Panc1 (cell line): ENCODE measurements around the gene DDX10. TPM values are rescaled to one million over a fixed set of nuclear protein-coding genes. Genes with fewer than 3 reads are reported as not detected.

Experiments used
- ATAC-seq: fragments of 200-7000 bp; cut with Tn5 transposase; 2 replicates; pipeline ENCODE4 v1.9.1; 2020; ENCODE audit warnings: mild to moderate bottlenecking, moderate library complexity
- BruUV-seq: library from RNA; stranded (reverse); fragments of 400-500 nt; replicated peaks from 2 replicates; lab custom pipeline; 2021; lab: Mats Ljungman, UMichigan
- CTCF ChIA-PET: fragments of 300-600 bp; sonication (Branson Sonifier 250); formaldehyde crosslinking; loops from one replicate; lab custom pipeline; 2022; ENCODE audit warnings: antibody characterized with exemption; lab: Charles Lee
- POLR2A ChIA-PET: fragments of 300-600 bp; sonication (Branson Sonifier 250); formaldehyde crosslinking; loops from one replicate; lab custom pipeline; 2022; ENCODE audit warnings: antibody characterized with exemption; lab: Charles Lee
- DNase-seq: peaks from one replicate; pipeline ENCODE4 v3.0.0-alpha.2; 2010; ENCODE audit warnings: low read depth, low spot score
- H3K27ac ChIP-seq: 2 replicates; pipeline ENCODE4 v1.5.1; 2011; ENCODE audit warnings: mild to moderate bottlenecking, low read length, inconsistent platforms
- H3K27me3 ChIP-seq: fragments of 200-500 bp; sonication (Bioruptor generic); 2 replicates; pipeline ENCODE4 v1.6.0; 2014; ENCODE audit warnings: low read length, inconsistent platforms; ENCODE audit not compliant: control insufficient read depth, insufficient read depth
- H3K36me3 ChIP-seq: fragments of 200-500 bp; sonication (Bioruptor generic); 2 replicates; pipeline ENCODE4 v1.5.1; 2014; ENCODE audit warnings: inconsistent platforms, mild to moderate bottlenecking, low read length, moderate library complexity; ENCODE audit not compliant: control insufficient read depth, insufficient read depth
- H3K4me1 ChIP-seq: 2 replicates; pipeline ENCODE4 v1.5.1; 2011; ENCODE audit warnings: inconsistent platforms, mild to moderate bottlenecking, low read length, moderate library complexity; ENCODE audit not compliant: control insufficient read depth, insufficient read depth
- H3K4me3 ChIP-seq, 2 experiments: 2 replicates each; pipeline ENCODE4 v1.5.1; 2011 to 2012; ENCODE audit warnings: low read depth in 2 of 2, low read length in 2 of 2, mild to moderate bottlenecking in 2 of 2, inconsistent platforms in 1 of 2, moderate library complexity in 1 of 2
- H3K9me3 ChIP-seq: fragments of 200-500 bp; sonication (Bioruptor generic); 2 replicates; pipeline ENCODE4 v1.5.1; 2014; ENCODE audit warnings: low read depth, mild to moderate bottlenecking, inconsistent platforms, low read length, moderate library complexity; ENCODE audit not compliant: control insufficient read depth, insufficient read depth
- CTCF ChIP-seq: fragments of 450-650 bp; IDR thresholded peaks from 2 replicates; pipeline ENCODE4 v1.5.1; 2017; ENCODE audit warnings: mild to moderate bottlenecking
- POLR2AphosphoS5 ChIP-seq: IDR thresholded peaks from 2 replicates; pipeline ENCODE4 v1.6.1; 2012; ENCODE audit warnings: mild to moderate bottlenecking, low read depth, low read length, moderate library complexity
- REST ChIP-seq, 2 experiments: IDR thresholded peaks; 2 replicates each; pipeline ENCODE4 v1.6.1; 2011 to 2012; ENCODE audit warnings: low read depth in 2 of 2, control low read depth in 1 of 2, low read length in 1 of 2, mild to moderate bottlenecking in 1 of 2, moderate library complexity in 1 of 2; ENCODE audit not compliant: insufficient read depth in 1 of 2
- SIN3A ChIP-seq: IDR thresholded peaks from 2 replicates; pipeline ENCODE4 v1.6.1; 2012; ENCODE audit warnings: low read depth, mild to moderate bottlenecking, low read length, moderate library complexity, borderline replicate concordance; ENCODE audit not compliant: insufficient read depth
- TCF7L2 ChIP-seq: IDR thresholded peaks from 2 replicates; pipeline ENCODE4 v1.6.1; 2011; ENCODE audit warnings: mild to moderate bottlenecking, low read depth, low read length, inconsistent platforms
- in situ Hi-C: cut with HindIII; loops from 2 replicates; pipeline ENCODE4 v1.10.0; 2016; ENCODE audit warnings: low sequenced_read_pairs, low pct_unique_long_range_greater_than_20kb
- intact Hi-C: fragments of 100-400 bp; cut with micrococcal nuclease; formaldehyde crosslinking; loops from one replicate; pipeline ENCODE4 v1.10.0; 2022; ENCODE audit not compliant: unreplicated experiment
- total RNA-seq: library from RNA; stranded (reverse); gene quantifications from one replicate; pipeline ENCODE4 v1.2.1, GENCODE V29; 2021; ENCODE audit not compliant: unreplicated experiment

The DDX10 gene
- total RNA-seq, 1 experiment from 2014 or later, result 48.8 TPM

- no peak overlapping the region for H3K4me3 ChIP-seq
- TF ChIP-seq TCF7L2, result no peak
- no peak for TF ChIP-seq CTCF
- no peak for TF ChIP-seq POLR2AphosphoS5
- no peak for TF ChIP-seq SIN3A
- TF ChIP-seq REST (IDR thresholded peaks at IDR 0.05; ENCODE audit: insufficient read depth in 1 of 2, low read depth in 2 of 2, low read length in 1 of 2), result no peak
- ATAC-seq, result no peak
- ChIA-PET POLR2A (no interaction called here), CTCF (no interaction called here)
- DNase-seq, result no peak
- no peaks in the 10 kb centered on the region; the same call in 1 of the 2 replicates for H3K4me1 ChIP-seq
- intact Hi-C loops, result no loop called here
- H3K27me3 ChIP-seq, result no peaks in the 10 kb centered on the region
- peaks cover 5% of the 10 kb centered on the region; the same call in 1 of the 2 replicates for H3K9me3 ChIP-seq
- no peak overlapping the region for H3K27ac ChIP-seq
- in situ Hi-C loops, result no loop called here
- no TSS peak for BruUV-seq
- H3K36me3 ChIP-seq, result no peaks in the 10 kb centered on the region
Observed at GRCh38 chr11:108901359-108901758, 236.5 kb downstream of the DDX10 start.

- Histone ChIP-seq H3K4me1 (no peaks in the 10 kb centered on the region), H3K4me3 (no peak overlapping the region), H3K36me3 (no peaks in the 10 kb centered on the region), H3K27ac (no peak overlapping the region), H3K9me3 (peaks cover 5% of the 10 kb centered on the region; the same call in 1 of the 2 replicates), H3K27me3 (no peaks in the 10 kb centered on the region)
- POLR2A ChIA-PET, result no interaction called here
- in situ Hi-C loops (no loop called here), intact Hi-C loops (no loop called here)
- no peak for DNase-seq
- CTCF ChIA-PET, result no interaction called here
- no peak for ATAC-seq
- TF ChIP-seq TCF7L2 (no peak), SIN3A (no peak), REST (IDR thresholded peaks at IDR 0.05; ENCODE audit: insufficient read depth in 1 of 2, low read depth in 2 of 2, low read length in 1 of 2) (no peak), CTCF (no peak), POLR2AphosphoS5 (no peak)
- no TSS peak for BruUV-seq
Observed at GRCh38 chr11:108902027-108902469, 237.2 kb downstream of the DDX10 start.
